IMR-90 (cell line): ENCODE data around the gene TTC16. TPM values are rescaled to one million over a fixed set of nuclear protein-coding genes. Genes with fewer than 3 reads are reported as not detected.

Experiments
- ATAC-seq: fragments of 200-7000 bp; cut with Tn5 transposase; 2 replicates; pipeline ENCODE4 v1.9.1; 2020; ENCODE audit warnings: low read depth, mild to moderate bottlenecking, moderate library complexity
- BruUV-seq: library from RNA; stranded (reverse); fragments of 400-500 nt; replicated peaks from 2 replicates; lab custom pipeline; 2021; lab: Mats Ljungman, UMichigan
- CTCF ChIA-PET: fragments of 300-600 bp; formaldehyde crosslinking; extraction: SDS; loops from one replicate; lab custom pipeline; 2021; ENCODE audit warnings: antibody characterized with exemption; lab: Yijun Ruan, JAX
- POLR2A ChIA-PET: fragments of 300-600 bp; sonication (Branson Sonifier 250); formaldehyde crosslinking; loops from one replicate; lab custom pipeline; 2022; ENCODE audit warnings: antibody characterized with exemption; ENCODE audit not compliant: unreplicated experiment; lab: Charles Lee
- DNase-seq: peaks from one replicate; pipeline ENCODE4 v3.0.0; 2013
- H2AFZ ChIP-seq: replicated peaks from 2 replicates; pipeline ENCODE3; 2013; ENCODE audit warnings: low read length, mild to moderate bottlenecking; ENCODE audit not compliant: poor library complexity
- H2AK5ac ChIP-seq: 2 replicates; pipeline ENCODE4 v1.6.1; 2013; ENCODE audit warnings: low read depth, low read length, inconsistent platforms
- H2AK9ac ChIP-seq: replicated peaks from 2 replicates; pipeline ENCODE3; 2013; ENCODE audit warnings: mild to moderate bottlenecking, low read depth, low read length, moderate library complexity; ENCODE audit not compliant: poor library complexity
- H2BK120ac ChIP-seq: 2 replicates; pipeline ENCODE4 v1.6.1; 2013; ENCODE audit warnings: low read depth, low read length, inconsistent platforms
- H2BK15ac ChIP-seq: 3 replicates; pipeline ENCODE4 v1.6.1; 2013; ENCODE audit warnings: low read depth, low read length, inconsistent platforms
- H2BK20ac ChIP-seq: 2 replicates; pipeline ENCODE4 v1.6.1; 2013; ENCODE audit warnings: low read depth, mild to moderate bottlenecking, inconsistent platforms, low read length, moderate library complexity
- H2BK5ac ChIP-seq: 2 replicates; pipeline ENCODE4 v1.6.1; 2013; ENCODE audit warnings: mild to moderate bottlenecking, low read depth, low read length, inconsistent platforms; ENCODE audit not compliant: poor library complexity, severe bottlenecking
- H3K14ac ChIP-seq: replicated peaks from 2 replicates; pipeline ENCODE4 v1.6.1; 2013; ENCODE audit warnings: low read depth, low read length, inconsistent platforms
- H3K18ac ChIP-seq: 2 replicates; pipeline ENCODE4 v1.6.1; 2013; ENCODE audit warnings: low read depth, low read length, control low read depth
- H3K23ac ChIP-seq: 2 replicates; pipeline ENCODE4 v1.6.1; 2013; ENCODE audit warnings: low read depth, low read length, inconsistent platforms
- H3K27ac ChIP-seq: 2 replicates; pipeline ENCODE4 v1.5.1; 2013; ENCODE audit warnings: mild to moderate bottlenecking, control low read depth, low read length; ENCODE audit not compliant: insufficient read depth
- H3K27me3 ChIP-seq: 2 replicates; pipeline ENCODE4 v1.6.1; 2013; ENCODE audit warnings: low read length; ENCODE audit not compliant: control insufficient read depth, insufficient read depth
- H3K36me3 ChIP-seq: 2 replicates; pipeline ENCODE4 v1.6.1; 2013; ENCODE audit warnings: low read length, mixed read lengths; ENCODE audit not compliant: control insufficient read depth, insufficient read depth
- H3K4ac ChIP-seq: 2 replicates; pipeline ENCODE4 v1.6.1; 2013; ENCODE audit warnings: low read depth, low read length, inconsistent platforms
- H3K4me1 ChIP-seq: 2 replicates; pipeline ENCODE4 v1.6.1; 2013; ENCODE audit warnings: low read length, mixed read lengths; ENCODE audit not compliant: control insufficient read depth, insufficient read depth
- H3K4me2 ChIP-seq: 2 replicates; pipeline ENCODE4 v1.6.1; 2013; ENCODE audit warnings: low read depth, mild to moderate bottlenecking, control low read depth, low read length, moderate library complexity
- H3K4me3 ChIP-seq: 2 replicates; pipeline ENCODE4 v1.5.1; 2013; ENCODE audit warnings: low read depth, mild to moderate bottlenecking, control low read depth, low read length, moderate library complexity; ENCODE audit not compliant: insufficient read depth
- H3K56ac ChIP-seq: 2 replicates; pipeline ENCODE4 v1.6.1; 2013; ENCODE audit warnings: low read length, inconsistent platforms; ENCODE audit not compliant: insufficient read depth; ENCODE audit errors: extremely low read depth
- H3K79me1 ChIP-seq, 2 experiments: 2 replicates each; pipeline ENCODE4 v1.6.1; 2013; ENCODE audit warnings: low read length in 2 of 2, inconsistent platforms in 1 of 2, low read depth in 1 of 2
- H3K9ac ChIP-seq: 2 replicates; pipeline ENCODE4 v1.6.1; 2013; ENCODE audit warnings: low read depth, low read length, control low read depth
- H3K9me1 ChIP-seq: 2 replicates; pipeline ENCODE4 v1.6.1; 2013; ENCODE audit warnings: low read length, inconsistent platforms; ENCODE audit not compliant: insufficient read depth
- H3K9me3 ChIP-seq: 2 replicates; pipeline ENCODE4 v1.6.1; 2013; ENCODE audit warnings: low read length; ENCODE audit not compliant: control insufficient read depth, insufficient read depth
- H4K20me1 ChIP-seq: 2 replicates; pipeline ENCODE4 v1.6.1; 2013; ENCODE audit warnings: low read length, inconsistent platforms; ENCODE audit not compliant: insufficient read depth
- H4K5ac ChIP-seq: 2 replicates; pipeline ENCODE4 v1.6.1; 2013; ENCODE audit warnings: mild to moderate bottlenecking, low read depth, low read length, control low read depth
- H4K8ac ChIP-seq, 2 experiments: 2 replicates each; pipeline ENCODE4 v1.6.1; 2013; ENCODE audit warnings: low read depth in 2 of 2, low read length in 2 of 2, control low read depth in 1 of 2, inconsistent platforms in 1 of 2
- H4K91ac ChIP-seq: 2 replicates; pipeline ENCODE4 v1.6.1; 2013; ENCODE audit warnings: low read depth, low read length, inconsistent platforms; ENCODE audit not compliant: insufficient read depth
- CEBPB ChIP-seq: IDR thresholded peaks from 2 replicates; pipeline ENCODE4 v1.6.1; 2012; ENCODE audit warnings: low read depth, low read length, improper control_type of control experiment
- CHD1 ChIP-seq: IDR thresholded peaks from 2 replicates; pipeline ENCODE4 v1.6.1; 2012; ENCODE audit warnings: low read depth, low read length, improper control_type of control experiment
- CTCF ChIP-seq: conservative IDR thresholded peaks from 2 replicates; pipeline ENCODE4 v1.5.1; 2012; ENCODE audit warnings: mild to moderate bottlenecking, low read depth, low read length, improper control_type of control experiment
- ELK1 ChIP-seq: fragments of 150-350 bp; IDR thresholded peaks from 2 replicates; pipeline ENCODE4 v1.6.1; 2016; ENCODE audit warnings: low read depth, mild to moderate bottlenecking, low read length, moderate library complexity, borderline replicate concordance
- FOS ChIP-seq: fragments of 150-350 bp; IDR thresholded peaks from 2 replicates; pipeline ENCODE4 v1.6.1; 2016; ENCODE audit warnings: low read depth, low read length
- MAFK ChIP-seq: IDR thresholded peaks from 2 replicates; pipeline ENCODE4 v1.6.1; 2012; ENCODE audit warnings: low read depth, low read length, improper control_type of control experiment
- MXI1 ChIP-seq: IDR thresholded peaks from 2 replicates; pipeline ENCODE4 v1.6.1; 2012; ENCODE audit warnings: low read depth, mild to moderate bottlenecking, low read length, moderate library complexity, borderline replicate concordance
- NFE2L2 ChIP-seq: fragments of 150-350 bp; IDR thresholded peaks from 2 replicates; pipeline ENCODE4 v1.6.1; 2016; ENCODE audit warnings: low read depth, mild to moderate bottlenecking, low read length
- POLR2A ChIP-seq: IDR thresholded peaks from 2 replicates; pipeline ENCODE4 v1.6.1; 2012; ENCODE audit warnings: mild to moderate bottlenecking, low read depth, low read length
- RAD21 ChIP-seq: IDR thresholded peaks from 2 replicates; pipeline ENCODE4 v1.6.1; 2012; ENCODE audit warnings: low read length, improper control_type of control experiment
- WGBS, 2 experiments: methylation state at CpG; one replicate each; pipeline versions ENCODE4 v1.1.5 to v1.1.7; 2013; ENCODE audit warnings: missing lambda C conversion rate in 2 of 2; ENCODE audit not compliant: insufficient read length in 1 of 2; ENCODE audit errors: extremely low coverage in 2 of 2; 5-methylcytosine and 5-hydroxymethylcytosine counted together
- dilution Hi-C: fragments of 300-500 bp; cut with HindIII; formaldehyde crosslinking; loops from one replicate; pipeline ENCODE4 v1.14.3; 2018; ENCODE audit warnings: low sequenced_read_pairs; ENCODE audit not compliant: unreplicated experiment
- in situ Hi-C: fragments of 300-500 bp; cut with MboI; formaldehyde crosslinking; loops from 3 replicates; pipeline ENCODE4 v1.14.3; 2019; ENCODE audit warnings: low sequenced_read_pairs, inconsistent platforms, mixed read lengths
- intact Hi-C: fragments of 100-400 bp; cut with micrococcal nuclease; formaldehyde crosslinking; loops from 2 replicates; pipeline ENCODE4 v1.10.0; 2022
- polyA plus RNA-seq, 3 experiments: library from polyadenylated mRNA; depleted of rRNA; stranded (reverse); fragments of >200 nt; gene quantifications; 2 replicates each; pipeline ENCODE4 v1.2.3, GENCODE V29; 2012; ENCODE audit warnings: low replicate concordance in 1 of 3
- total RNA-seq: library from RNA; depleted of rRNA; stranded (reverse); fragments of >200 nt; gene quantifications from 2 replicates; pipeline ENCODE4 v1.2.3, GENCODE V29; 2012

Gene TTC16
- total and polyA plus RNA-seq, 2 of the 4 experiments (the other 2 are of a cell fraction) = 0.02 TPM; not detected in 1

GRCh38 chr9:127712867-127713266 is 3.0 kb upstream of the TTC16 start:
- Histone ChIP-seq H3K27me3 (no peaks in the 10 kb centered on the region), H2BK15ac (no peak overlapping the region), H3K4me1 (peaks cover 7% of the 10 kb centered on the region), H2BK5ac (no peak overlapping the region), H4K5ac (no peak overlapping the region), H3K9me1 (no peaks in the 10 kb centered on the region; the same call in 1 of the 2 replicates), H3K36me3 (no peaks in the 10 kb centered on the region), H3K18ac (no peak overlapping the region), H3K23ac (no peak overlapping the region), H3K14ac (no peak overlapping the region), H2AFZ (no peak overlapping the region), H2AK5ac (no peak overlapping the region), H4K20me1 (peaks cover 7% of the 10 kb centered on the region), H2AK9ac (no peak overlapping the region), H2BK20ac (no peak overlapping the region), H3K79me1 (peaks cover 2 to 14% of the 10 kb centered on the region in 2 experiments; a peak in 3 of 4 replicates), H4K91ac (no peak overlapping the region), H3K4me2 (no peak overlapping the region), H3K27ac (no peak overlapping the region), H2BK120ac (no peak overlapping the region), H4K8ac (no peak overlapping the region), H3K9ac (no peak overlapping the region), H3K4me3 (no peak overlapping the region), H3K4ac (no peak overlapping the region), H3K9me3 (no peaks in the 10 kb centered on the region), H3K56ac (no peak overlapping the region)
- no TSS peak for BruUV-seq
- DNase-seq = no peak
- in situ Hi-C loops (no loop called here), dilution Hi-C loops (no loop called here), intact Hi-C loops (no loop called here)
- ATAC-seq = no peak
- TF ChIP-seq RAD21 = no peak
- no peak for TF ChIP-seq CEBPB
- TF ChIP-seq ELK1 = no peak
- TF ChIP-seq NFE2L2 = no peak
- TF ChIP-seq MXI1 = no peak
- TF ChIP-seq CTCF = no peak
- no peak for TF ChIP-seq MAFK
- no peak for TF ChIP-seq CHD1
- TF ChIP-seq POLR2A = no peak
- no peak for TF ChIP-seq FOS
- WGBS, 2 experiments = 86% methylated on average over 3 of the region's 10 CpGs; no CpG with 5 or more reads in 1 of the 2 experiments
- POLR2A ChIA-PET = no interaction called here
- CTCF ChIA-PET = no interaction called here
